GM19463 (cell line): ENCODE data around the gene ZFAND6.
"Not testable (repeated sequence)": the region's sequence is repeated elsewhere in the genome, so short reads cannot be mapped to it uniquely, and the experiment has no call there.

Experiments
- ATAC-seq: cut with Tn5 transposase; IDR thresholded peaks from one replicate; pipeline ENCODE4 v1.9.1; 2021; ENCODE audit warnings: mild to moderate bottlenecking, moderate library complexity; ENCODE audit not compliant: unreplicated experiment

The ZFAND6 gene

GRCh38 chr15:80058851-80059785 lies at the start of gene ZFAND6:
Gene ZFAND6, plus strand, starts transcription at chr15:80059676. Its CDS starts 60,669 bp downstream, at chr15:80120345.
- peak; percentile 73 for ATAC-seq

- ATAC-seq, result no peak
These were observed 49.3 kb upstream of the ZFAND6 start for GRCh38 chr15:80010131-80010673.

- ATAC-seq, result peak; percentile 49
These were observed 48.4 kb upstream of the ZFAND6 start for GRCh38 chr15:80011041-80011523.

- no peak for ATAC-seq
These were observed 47.9 kb upstream of the ZFAND6 start for GRCh38 chr15:80011596-80011995.

GRCh38 chr15:80012060-80012726 lies 47.3 kb upstream of the ZFAND6 start:
- ATAC-seq, result no peak

GRCh38 chr15:80014186-80014585 lies 45.3 kb upstream of the ZFAND6 start:
- ATAC-seq, result not testable (repeated sequence)

- ATAC-seq, result no peak
These were observed 44.3 kb upstream of the ZFAND6 start for GRCh38 chr15:80015156-80015555.

- not testable (repeated sequence) for ATAC-seq
These were observed 43.0 kb upstream of the ZFAND6 start for GRCh38 chr15:80016506-80016905.

- ATAC-seq, result not testable (repeated sequence)
These were observed 42.3 kb upstream of the ZFAND6 start for GRCh38 chr15:80017139-80017538.

- no peak for ATAC-seq
These were observed 40.2 kb upstream of the ZFAND6 start for GRCh38 chr15:80019168-80019745.

- ATAC-seq, result not testable (repeated sequence)
These were observed 39.3 kb upstream of the ZFAND6 start for GRCh38 chr15:80020149-80020548.

GRCh38 chr15:80020731-80021130 lies 38.7 kb upstream of the ZFAND6 start:
- no peak for ATAC-seq

- ATAC-seq, result no peak
These were observed 33.2 kb upstream of the ZFAND6 start for GRCh38 chr15:80026310-80026709.

- ATAC-seq, result no peak
These were observed 32.7 kb upstream of the ZFAND6 start for GRCh38 chr15:80026754-80027153.

- no peak for ATAC-seq
These were observed 30.5 kb upstream of the ZFAND6 start for GRCh38 chr15:80028937-80029336.

- ATAC-seq, result no peak
These were observed 27.6 kb upstream of the ZFAND6 start for GRCh38 chr15:80031841-80032240.

- no peak for ATAC-seq
These were observed 24.8 kb upstream of the ZFAND6 start for GRCh38 chr15:80034629-80035028.

- no peak for ATAC-seq
These were observed 23.4 kb upstream of the ZFAND6 start for GRCh38 chr15:80036071-80036470.

- no peak for ATAC-seq
These were observed 17.8 kb upstream of the ZFAND6 start for GRCh38 chr15:80041494-80042253.

- ATAC-seq, result no peak
These were observed 16.9 kb upstream of the ZFAND6 start for GRCh38 chr15:80042568-80042967.
